Neural cell (in vitro differentiated cells): ENCODE measurements around the gene SFRP2.

Source experiments
- EP300 ChIP-seq: fragments of 450-650 bp; conservative IDR thresholded peaks from 2 replicates; pipeline ENCODE4 v1.6.1; 2014; ENCODE audit warnings: antibody characterized with exemption, mild to moderate bottlenecking, moderate library complexity; ENCODE audit not compliant: poor library complexity, severe bottlenecking
- EZH2 ChIP-seq: fragments of 200-600, 300-800 bp; shearing (Covaris generic), sonication (generic); IDR thresholded peaks from 2 replicates; pipeline ENCODE4 v1.6.1; 2014; ENCODE audit warnings: antibody characterized with exemption, low read length, borderline replicate concordance, mild to moderate bottlenecking; ENCODE audit not compliant: insufficient read depth, poor library complexity, severe bottlenecking
- MXI1 ChIP-seq: fragments of 450-650 bp; conservative IDR thresholded peaks from 2 replicates; pipeline ENCODE4 v1.6.1; 2014; ENCODE audit warnings: antibody characterized with exemption, mild to moderate bottlenecking; ENCODE audit not compliant: poor library complexity, severe bottlenecking
- POLR2AphosphoS5 ChIP-seq: IDR thresholded peaks from 2 replicates; pipeline ENCODE4 v1.6.1; 2012
- RAD21 ChIP-seq: fragments of 450-650 bp; conservative IDR thresholded peaks from 2 replicates; pipeline ENCODE4 v1.6.1; 2014; ENCODE audit warnings: antibody characterized with exemption, mild to moderate bottlenecking, moderate library complexity
- REST ChIP-seq: IDR thresholded peaks from 2 replicates; pipeline ENCODE4 v1.6.1; 2012; ENCODE audit warnings: borderline replicate concordance
- TAF1 ChIP-seq: IDR thresholded peaks from 2 replicates; pipeline ENCODE4 v1.6.1; 2012; ENCODE audit warnings: low read depth
- TF ChIP-seq, protein P1 (sequence below): fragments of 450-650 bp; IDR thresholded peaks from 2 replicates; pipeline ENCODE4 v1.5.1; 2014; ENCODE audit warnings: antibody characterized with exemption, mild to moderate bottlenecking, moderate library complexity; ENCODE audit not compliant: poor library complexity, severe bottlenecking

- TF ChIP-seq, protein P1, sequence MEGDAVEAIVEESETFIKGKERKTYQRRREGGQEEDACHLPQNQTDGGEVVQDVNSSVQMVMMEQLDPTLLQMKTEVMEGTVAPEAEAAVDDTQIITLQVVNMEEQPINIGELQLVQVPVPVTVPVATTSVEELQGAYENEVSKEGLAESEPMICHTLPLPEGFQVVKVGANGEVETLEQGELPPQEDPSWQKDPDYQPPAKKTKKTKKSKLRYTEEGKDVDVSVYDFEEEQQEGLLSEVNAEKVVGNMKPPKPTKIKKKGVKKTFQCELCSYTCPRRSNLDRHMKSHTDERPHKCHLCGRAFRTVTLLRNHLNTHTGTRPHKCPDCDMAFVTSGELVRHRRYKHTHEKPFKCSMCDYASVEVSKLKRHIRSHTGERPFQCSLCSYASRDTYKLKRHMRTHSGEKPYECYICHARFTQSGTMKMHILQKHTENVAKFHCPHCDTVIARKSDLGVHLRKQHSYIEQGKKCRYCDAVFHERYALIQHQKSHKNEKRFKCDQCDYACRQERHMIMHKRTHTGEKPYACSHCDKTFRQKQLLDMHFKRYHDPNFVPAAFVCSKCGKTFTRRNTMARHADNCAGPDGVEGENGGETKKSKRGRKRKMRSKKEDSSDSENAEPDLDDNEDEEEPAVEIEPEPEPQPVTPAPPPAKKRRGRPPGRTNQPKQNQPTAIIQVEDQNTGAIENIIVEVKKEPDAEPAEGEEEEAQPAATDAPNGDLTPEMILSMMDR: no peak
- TF ChIP-seq RAD21 (no peak), TAF1 (no peak), REST (no peak), POLR2AphosphoS5 (no peak), EZH2 (no peak), MXI1 (no peak), EP300 (no peak)
Measured at GRCh38 chr4:153832720-153833287, 43.9 kb upstream of the SFRP2 start.
